ENCODE data around the gene GPR89A.
"Not testable (repeated sequence)": the region's sequence is repeated elsewhere in the genome, so short reads cannot be mapped to it uniquely, and the experiment has no call there.

GPR89A gene

GRCh38 chr1:145686078-145686477 lies 78.3 kb downstream of the GPR89A start:
- DNase-seq (ENCODE audit: low spot score): not testable (repeated sequence)

GRCh38 chr1:145688328-145688727 lies 80.5 kb downstream of the GPR89A start:
- DNase-seq (ENCODE audit: low spot score): no peak

DNA sequence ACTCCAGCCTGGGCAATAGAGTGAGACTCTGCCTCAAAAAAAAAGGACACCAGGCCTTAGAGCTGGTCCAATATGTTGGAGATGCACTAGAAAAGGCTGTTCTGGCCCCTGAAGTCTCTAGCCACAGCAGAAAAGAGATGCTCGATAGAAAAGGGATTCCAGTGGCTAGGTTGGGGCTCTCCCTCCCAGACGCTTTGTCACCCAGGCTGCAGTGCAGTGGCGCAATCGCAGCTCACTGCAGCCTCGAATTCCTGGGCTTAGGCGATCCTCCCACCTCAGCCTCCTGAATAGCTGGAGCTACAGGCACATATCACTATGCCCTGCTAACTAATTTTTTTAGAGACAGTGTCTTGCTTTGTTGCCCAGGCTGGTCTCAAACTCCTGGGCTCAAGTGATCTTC lies 81.1 kb downstream of the GPR89A start:
- DNase-seq (ENCODE audit: low spot score): no peak

DNA sequence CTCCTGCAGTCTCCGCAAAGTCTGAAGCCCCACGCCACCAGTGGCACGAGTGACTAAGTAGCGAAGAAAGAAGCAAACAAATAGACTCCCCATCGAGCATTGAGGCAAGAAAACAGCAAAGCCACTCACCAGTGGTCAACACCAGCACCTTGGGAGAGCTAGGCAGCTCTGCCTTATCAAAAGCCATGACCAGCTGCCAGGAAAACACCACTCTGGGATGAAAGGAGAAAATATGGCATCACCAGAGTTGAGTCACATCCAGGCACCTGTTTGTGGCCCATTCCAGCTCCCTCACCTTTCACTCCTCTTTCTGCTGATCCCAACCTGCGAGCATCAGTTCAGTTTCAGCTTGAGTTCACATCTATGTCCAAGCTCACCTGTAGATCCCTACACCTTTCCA lies 82.1 kb downstream of the GPR89A start:
- no peak for DNase-seq (ENCODE audit: low spot score)

DNA sequence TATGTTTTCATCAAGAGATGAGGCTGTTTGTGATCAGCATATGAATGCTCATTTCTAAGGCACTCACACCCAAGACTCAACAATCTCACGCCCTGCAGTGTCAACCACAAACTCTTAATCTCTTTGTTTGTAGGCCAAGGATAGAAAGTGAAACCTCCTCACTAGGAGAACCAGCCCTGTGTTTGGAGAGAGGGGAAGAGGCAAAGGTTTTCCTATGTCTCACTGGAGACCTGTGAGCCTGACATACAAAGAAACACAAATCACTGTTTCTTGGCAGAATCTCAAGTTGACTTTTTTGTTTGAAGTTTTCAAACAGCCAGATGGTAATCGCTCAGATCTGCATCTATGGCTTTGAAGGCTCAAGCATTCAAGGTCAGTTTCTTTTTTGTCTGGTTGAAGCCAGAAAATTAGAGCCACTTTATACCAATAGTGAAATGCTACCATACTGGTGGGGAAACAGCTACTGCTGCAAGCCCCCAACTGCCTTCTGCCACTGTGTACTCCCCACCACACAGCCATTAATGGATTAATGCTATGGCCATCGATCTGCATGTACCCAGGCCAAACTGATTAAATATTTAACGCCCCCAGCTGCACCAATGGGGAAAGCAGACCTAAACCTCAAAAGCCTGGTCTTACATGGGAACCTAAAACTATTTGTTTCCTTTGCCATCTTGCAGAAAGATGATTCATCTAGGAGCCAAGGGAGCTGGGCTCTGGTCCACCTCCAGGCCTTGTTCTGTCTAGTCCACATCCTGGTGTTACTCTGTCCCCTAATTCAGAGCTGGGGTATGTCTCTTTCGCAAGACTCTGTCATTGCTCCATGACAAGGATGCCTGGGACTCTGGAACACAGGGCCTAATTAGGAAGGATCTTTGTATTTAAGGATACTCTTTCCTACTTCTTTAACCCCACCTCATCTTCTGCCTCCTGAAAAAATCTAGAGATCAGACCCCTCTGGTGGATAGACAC lies 83.1 kb downstream of the GPR89A start:
- DNase-seq (ENCODE audit: low spot score): peak; percentile 50

DNA sequence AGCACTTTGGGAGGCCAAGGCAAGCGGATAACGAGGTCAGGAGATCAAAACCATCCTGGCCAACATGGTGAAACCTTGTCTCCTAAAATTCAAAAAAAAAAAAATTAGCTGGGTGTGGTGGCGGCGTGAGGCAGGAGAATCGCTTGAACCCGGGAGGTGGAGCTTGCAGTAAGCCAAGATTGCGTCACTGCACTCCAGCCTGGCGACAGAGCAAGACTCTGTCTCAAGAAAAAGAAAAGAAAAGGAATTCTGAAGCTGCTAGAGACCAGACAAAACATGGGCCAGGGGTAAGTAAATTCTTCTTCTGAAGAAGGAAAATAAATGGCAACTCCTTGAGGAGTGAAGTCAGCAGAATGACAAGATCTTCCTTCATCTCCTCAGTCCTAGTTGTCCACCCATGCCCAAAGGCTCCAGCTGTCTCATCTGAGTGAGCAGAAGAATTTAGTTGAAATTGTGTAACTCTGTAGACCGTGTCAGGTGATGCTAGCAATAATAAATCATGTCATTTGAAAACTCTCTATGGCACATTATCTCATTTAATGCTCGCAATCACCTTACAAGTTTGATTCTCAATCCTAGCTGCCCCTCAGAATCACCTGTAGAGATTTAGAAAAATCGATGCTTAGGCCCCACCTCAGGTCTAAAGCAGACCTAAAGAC lies 85.1 kb downstream of the GPR89A start:
- no peak for DNase-seq (ENCODE audit: low spot score)

DNA sequence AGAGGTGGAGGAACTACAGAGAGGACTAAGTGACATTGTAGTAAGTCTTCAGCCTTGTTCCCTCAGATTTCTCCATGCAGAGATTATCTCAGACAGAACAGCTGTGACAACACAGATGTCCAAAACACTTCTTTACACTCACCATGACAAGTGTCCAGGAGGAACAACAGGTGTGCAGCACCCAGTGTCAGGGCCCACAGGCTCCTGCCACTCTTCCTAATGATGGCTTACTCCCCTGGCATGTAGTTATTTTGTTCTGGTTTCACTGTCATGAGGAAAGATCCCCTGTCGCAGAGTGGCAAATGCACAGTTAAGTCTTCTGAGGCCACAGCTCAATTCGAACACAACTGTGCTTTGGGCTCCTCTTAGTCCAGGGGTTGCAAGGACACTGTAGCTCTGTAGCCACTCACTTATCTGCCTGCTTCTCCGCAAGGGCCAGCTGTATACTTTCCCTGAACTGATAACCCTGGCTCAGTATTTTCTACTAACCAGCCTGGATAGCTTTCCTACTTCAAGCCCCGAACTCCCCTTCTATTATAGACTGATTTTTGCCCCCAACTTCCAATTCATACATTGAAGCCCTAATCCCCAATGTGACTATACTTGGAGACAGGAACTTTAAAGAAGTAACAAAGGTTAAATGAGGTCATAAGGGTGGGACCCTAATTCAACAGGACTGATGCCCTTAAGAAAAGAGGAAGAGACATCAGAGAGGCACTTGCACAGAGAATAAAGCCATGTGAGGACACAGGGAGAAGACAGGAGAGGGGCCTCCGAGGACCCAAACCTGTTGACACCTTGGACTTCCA lies 88.2 kb downstream of the GPR89A start:
- DNase-seq (ENCODE audit: low spot score): no peak

GRCh38 chr1:145696630-145696960 lies 88.8 kb downstream of the GPR89A start:
- no peak for DNase-seq (ENCODE audit: low spot score)

GRCh38 chr1:145701306-145701862 lies 93.6 kb downstream of the GPR89A start:
- DNase-seq (ENCODE audit: low spot score): no peak

- no peak for DNase-seq (ENCODE audit: low spot score)
Measured at GRCh38 chr1:145702052-145702451, 94.3 kb downstream of the GPR89A start.

DNA sequence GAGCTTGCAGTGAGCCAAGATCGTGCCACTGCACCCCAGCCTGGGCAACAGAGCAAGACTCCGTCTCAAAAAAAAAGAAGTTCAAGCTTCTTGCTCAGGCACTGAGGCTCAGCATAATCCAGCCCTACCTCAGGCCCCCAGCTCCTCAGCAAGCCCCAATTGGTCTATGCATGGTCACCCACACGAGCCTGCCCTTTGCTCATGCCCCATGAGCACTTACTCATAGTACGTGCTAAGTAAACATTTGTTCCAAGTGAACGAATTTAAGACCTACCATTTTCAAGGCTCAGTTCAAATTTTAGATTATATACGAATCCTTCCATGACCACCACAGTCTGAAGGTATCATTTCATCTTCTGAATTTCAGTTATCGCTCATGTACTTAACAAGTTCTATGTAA lies 95.0 kb downstream of the GPR89A start:
- no peak for DNase-seq (ENCODE audit: low spot score)

GRCh38 chr1:145705622-145706021 lies 97.8 kb downstream of the GPR89A start:
- DNase-seq (ENCODE audit: low spot score): no peak

GRCh38 chr1:145706086-145706664 lies 98.4 kb downstream of the GPR89A start:
- no peak for DNase-seq (ENCODE audit: low spot score)

DNA sequence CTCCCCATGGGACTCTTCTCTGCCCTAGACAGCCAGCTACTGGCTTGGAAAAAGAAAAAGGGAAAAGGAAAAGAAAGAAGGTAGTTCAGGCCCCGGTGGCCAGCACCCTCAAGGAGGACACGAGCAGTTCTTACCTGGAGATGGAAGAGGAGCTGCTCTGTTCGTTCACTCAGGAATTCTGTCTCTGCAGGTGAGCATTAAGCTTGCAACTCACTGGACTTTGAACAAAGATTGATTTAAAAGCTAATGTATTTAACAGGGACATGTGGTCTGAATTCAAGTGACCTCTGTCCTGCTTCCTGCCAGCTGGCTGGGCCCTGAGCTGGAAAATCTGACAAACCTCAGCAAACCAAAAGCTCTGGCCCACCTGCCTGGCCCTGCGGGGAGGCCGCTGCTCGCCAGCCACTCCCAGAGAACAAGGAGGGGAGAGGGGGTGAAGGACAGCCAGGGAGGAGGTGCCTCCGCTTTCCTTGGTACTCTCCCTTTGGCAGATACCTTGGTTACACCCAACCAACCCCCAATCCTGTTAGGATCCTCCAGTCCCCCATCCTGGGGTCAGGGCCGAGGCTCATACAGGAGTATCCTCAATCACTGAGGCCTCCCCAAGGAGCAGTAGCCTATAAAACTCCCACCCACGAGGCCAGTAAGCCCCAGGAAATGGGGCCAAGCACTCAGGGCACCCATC lies 99.5 kb downstream of the GPR89A start, which contains the start of gene PDZK1:
TSS of gene PDZK1 (minus strand) at position 186 of the 685 bp plus-strand sequence. CDS start 19,347 bp downstream, outside the sequence.
- no peak for DNase-seq (ENCODE audit: low spot score)

DNA sequence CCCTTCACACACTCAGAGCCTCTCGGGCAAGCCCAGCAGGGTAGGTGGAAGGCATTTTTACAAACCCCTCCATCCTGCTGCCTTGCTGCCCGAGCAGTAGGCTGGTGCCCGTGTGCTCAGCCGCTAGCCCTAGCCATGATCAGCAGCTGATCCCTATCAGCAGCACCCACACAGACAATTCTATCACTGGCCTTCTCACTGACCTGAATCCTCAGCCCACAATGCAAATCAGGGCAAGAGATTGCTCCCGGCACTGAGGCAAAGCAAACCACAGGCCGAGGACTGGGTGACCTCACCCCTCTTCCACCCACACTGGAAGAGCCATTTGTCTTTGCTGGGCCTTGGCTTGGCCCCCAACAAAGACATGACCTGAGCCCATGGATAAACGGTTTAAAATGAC lies 100.3 kb downstream of the GPR89A start:
- DNase-seq (ENCODE audit: low spot score): no peak

DNA sequence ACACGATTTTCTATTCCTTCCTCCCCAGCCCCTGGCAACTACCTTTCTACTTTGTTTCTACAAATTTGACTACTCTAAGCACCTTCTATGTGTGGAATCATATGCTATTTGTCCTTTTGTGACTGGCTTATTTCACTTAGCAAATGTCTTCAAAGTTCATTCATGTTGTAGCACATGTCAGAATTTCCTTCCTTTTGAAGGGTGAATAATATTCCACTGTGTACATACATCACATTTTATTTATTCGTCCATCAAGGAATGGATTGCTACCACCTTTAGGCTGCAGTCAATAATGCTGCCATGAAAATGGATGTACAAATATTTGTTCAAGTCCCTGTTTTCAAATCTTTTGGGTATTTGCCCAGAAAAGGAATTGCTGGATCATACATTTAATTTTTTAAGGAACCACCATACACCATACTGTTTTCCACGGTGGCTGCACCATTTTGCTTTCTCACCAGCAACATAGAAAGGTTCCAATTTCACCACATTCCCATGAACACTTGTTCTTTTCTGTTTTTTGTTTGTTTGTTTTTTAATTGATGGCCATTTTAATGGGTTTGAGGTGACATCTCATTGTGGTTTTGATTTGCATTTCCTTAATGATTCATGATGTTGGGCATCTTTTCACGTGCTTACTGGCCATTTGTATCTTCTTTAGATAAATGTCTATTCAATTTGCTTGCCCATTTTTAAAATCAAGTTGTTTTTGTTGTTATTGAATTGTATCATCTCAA lies 102.7 kb downstream of the GPR89A start:
- DNase-seq (ENCODE audit: low spot score): no peak

DNA sequence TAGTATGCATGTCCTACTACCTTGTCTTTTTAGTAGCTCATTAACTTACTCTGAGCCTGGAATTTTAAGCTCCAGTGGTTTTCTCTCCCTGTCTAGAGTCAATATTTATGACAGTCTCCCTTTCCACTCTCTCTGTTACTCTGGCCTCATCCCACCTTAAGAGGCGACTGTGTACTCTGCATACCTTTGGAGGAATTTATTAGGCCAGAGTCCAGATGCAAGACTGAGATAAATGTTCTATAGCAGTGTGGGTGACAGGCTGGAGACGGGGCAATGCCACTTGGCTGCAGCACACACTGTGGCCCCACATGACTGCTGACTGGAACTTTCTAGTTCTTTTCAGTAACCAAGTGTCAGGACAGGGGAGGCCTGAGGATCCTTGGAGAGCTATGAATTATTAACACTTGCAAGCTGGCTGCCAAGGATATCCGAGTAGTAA lies 103.4 kb downstream of the GPR89A start:
- DNase-seq (ENCODE audit: low spot score): no peak

- no peak for DNase-seq (ENCODE audit: low spot score)
Measured at GRCh38 chr1:145714524-145715111, 106.8 kb downstream of the GPR89A start.

- no peak for DNase-seq (ENCODE audit: low spot score)
Measured at GRCh38 chr1:145716641-145717345, 109.0 kb downstream of the GPR89A start.

All from CD4-positive, alpha-beta T cell treated with Interleukin-15 for 4 hours (primary cell).